ENCODE measurements around the gene ROPN1L.

Gene ROPN1L

GRCh38 chr5:10459080-10460055 is 17.7 kb downstream of the ROPN1L start:
- no peak for DNase-seq (ENCODE audit: low spot score)

GRCh38 chr5:10460252-10460906 is 18.7 kb downstream of the ROPN1L start:
- DNase-seq (ENCODE audit: low spot score) = no peak

GRCh38 chr5:10461041-10461440 is 19.4 kb downstream of the ROPN1L start:
- DNase-seq (ENCODE audit: low spot score) = no peak

GRCh38 chr5:10461904-10462555 is 20.4 kb downstream of the ROPN1L start:
- no peak for DNase-seq (ENCODE audit: low spot score)

- no peak for DNase-seq (ENCODE audit: low spot score)
Observed at GRCh38 chr5:10463566-10463965, 21.9 kb downstream of the ROPN1L start.

GRCh38 chr5:10464173-10464572 is 22.5 kb downstream of the ROPN1L start:
- no peak for DNase-seq (ENCODE audit: low spot score)

GRCh38 chr5:10465726-10466125 is 24.0 kb downstream of the ROPN1L start:
- DNase-seq (ENCODE audit: low spot score) = no peak

- no peak for DNase-seq (ENCODE audit: low spot score)
Observed at GRCh38 chr5:10466446-10467073, 24.9 kb downstream of the ROPN1L start.

GRCh38 chr5:10467281-10468198 is 25.9 kb downstream of the ROPN1L start:
- DNase-seq (ENCODE audit: low spot score) = no peak

- no peak for DNase-seq (ENCODE audit: low spot score)
Observed at GRCh38 chr5:10468256-10468655, 26.6 kb downstream of the ROPN1L start.

GRCh38 chr5:10469253-10470050 is 27.8 kb downstream of the ROPN1L start:
- no peak for DNase-seq (ENCODE audit: low spot score)

GRCh38 chr5:10470669-10471068 is 29.0 kb downstream of the ROPN1L start:
- DNase-seq (ENCODE audit: low spot score) = no peak

GRCh38 chr5:10471677-10472076 is 30.0 kb downstream of the ROPN1L start:
- DNase-seq (ENCODE audit: low spot score) = no peak

- no peak for DNase-seq (ENCODE audit: low spot score)
Observed at GRCh38 chr5:10474521-10475075, 32.9 kb downstream of the ROPN1L start.

GRCh38 chr5:10475931-10476676 is 34.4 kb downstream of the ROPN1L start:
- DNase-seq (ENCODE audit: low spot score) = no peak

GRCh38 chr5:10476878-10477277 is 35.2 kb downstream of the ROPN1L start:
- DNase-seq (ENCODE audit: low spot score) = no peak

GRCh38 chr5:10477943-10478342 is 36.3 kb downstream of the ROPN1L start:
- DNase-seq (ENCODE audit: low spot score) = no peak

- no peak for DNase-seq (ENCODE audit: low spot score)
Observed at GRCh38 chr5:10478436-10478835, 36.8 kb downstream of the ROPN1L start.

- DNase-seq (ENCODE audit: low spot score) = no peak
Observed at GRCh38 chr5:10479154-10479721, 37.6 kb downstream of the ROPN1L start.
